ENCODE measurements around the gene BCAS1.

Gene BCAS1

GRCh38 chr20:54021446-54022235 is 48.8 kb downstream of the BCAS1 start:
- no peak overlapping the region for H3K9ac ChIP-seq (ENCODE audit: low read length)
- TF ChIP-seq CTCF (IDR thresholded peaks at IDR 0.05; ENCODE audit: low read length) = no peak
- no peak for TF ChIP-seq EZH2 (IDR thresholded peaks at IDR 0.05; ENCODE audit: borderline replicate concordance, low read length)
- no peak overlapping the region for H2AFZ ChIP-seq (ENCODE audit: low read length)
- no peaks in the 10 kb centered on the region for H3K36me3 ChIP-seq (ENCODE audit: insufficient read depth, low read length)
- H3F3A ChIP-seq (ENCODE audit: insufficient read depth, low read length) = no peaks in the 10 kb centered on the region
- H3K27ac ChIP-seq (ENCODE audit: low read depth, low read length, poor library complexity, severe bottlenecking) = no peak overlapping the region
- no peak overlapping the region for H3K4me3 ChIP-seq (ENCODE audit: low read depth, low read length, poor library complexity, severe bottlenecking)
- no peak overlapping the region for H3K4me2 ChIP-seq (ENCODE audit: low read length)
- no peaks in the 10 kb centered on the region for H3K4me1 ChIP-seq (ENCODE audit: insufficient read depth, low read length, severe bottlenecking)
- no peaks in the 10 kb centered on the region for H3K79me2 ChIP-seq (ENCODE audit: insufficient read depth, low read length)
- no peaks in the 10 kb centered on the region for H3K27me3 ChIP-seq (ENCODE audit: insufficient read depth, low read length)
- H3K9me3 ChIP-seq (ENCODE audit: low read length) = no peaks in the 10 kb centered on the region
- no peaks in the 10 kb centered on the region for H3K9me2 ChIP-seq (ENCODE audit: low read depth, low read length)
- no peaks in the 10 kb centered on the region for H4K20me1 ChIP-seq (ENCODE audit: insufficient read depth, low read length)

- Histone ChIP-seq H4K20me1 (ENCODE audit: insufficient read depth, low read length) (no peaks in the 10 kb centered on the region), H3K36me3 (ENCODE audit: insufficient read depth, low read length) (no peaks in the 10 kb centered on the region), H3K4me3 (ENCODE audit: low read depth, low read length, poor library complexity, severe bottlenecking) (no peak overlapping the region), H3F3A (ENCODE audit: insufficient read depth, low read length) (no peaks in the 10 kb centered on the region), H3K9ac (ENCODE audit: low read length) (no peak overlapping the region), H3K4me1 (ENCODE audit: insufficient read depth, low read length, severe bottlenecking) (no peaks in the 10 kb centered on the region), H3K9me3 (ENCODE audit: low read length) (no peaks in the 10 kb centered on the region), H2AFZ (ENCODE audit: low read length) (no peak overlapping the region), H3K27me3 (ENCODE audit: insufficient read depth, low read length) (no peaks in the 10 kb centered on the region), H3K27ac (ENCODE audit: low read depth, low read length, poor library complexity, severe bottlenecking) (no peak overlapping the region), H3K79me2 (ENCODE audit: insufficient read depth, low read length) (no peaks in the 10 kb centered on the region), H3K9me2 (ENCODE audit: low read depth, low read length) (no peaks in the 10 kb centered on the region), H3K4me2 (ENCODE audit: low read length) (no peak overlapping the region)
- no peak for TF ChIP-seq EZH2 (IDR thresholded peaks at IDR 0.05; ENCODE audit: borderline replicate concordance, low read length)
- TF ChIP-seq CTCF (IDR thresholded peaks at IDR 0.05; ENCODE audit: low read length) = no peak
Observed at GRCh38 chr20:54020868-54021267, 49.5 kb downstream of the BCAS1 start.

GRCh38 chr20:54020348-54020747 is 50.0 kb downstream of the BCAS1 start:
- Histone ChIP-seq H3K4me3 (ENCODE audit: low read depth, low read length, poor library complexity, severe bottlenecking) (no peak overlapping the region), H4K20me1 (ENCODE audit: insufficient read depth, low read length) (no peaks in the 10 kb centered on the region), H3K9me3 (ENCODE audit: low read length) (no peaks in the 10 kb centered on the region), H3K27me3 (ENCODE audit: insufficient read depth, low read length) (no peaks in the 10 kb centered on the region), H3K9me2 (ENCODE audit: low read depth, low read length) (no peaks in the 10 kb centered on the region), H3K36me3 (ENCODE audit: insufficient read depth, low read length) (no peaks in the 10 kb centered on the region), H3K4me2 (ENCODE audit: low read length) (no peak overlapping the region), H3K27ac (ENCODE audit: low read depth, low read length, poor library complexity, severe bottlenecking) (no peak overlapping the region), H3K4me1 (ENCODE audit: insufficient read depth, low read length, severe bottlenecking) (no peaks in the 10 kb centered on the region), H3F3A (ENCODE audit: insufficient read depth, low read length) (no peaks in the 10 kb centered on the region), H3K9ac (ENCODE audit: low read length) (no peak overlapping the region), H3K79me2 (ENCODE audit: insufficient read depth, low read length) (no peaks in the 10 kb centered on the region), H2AFZ (ENCODE audit: low read length) (no peak overlapping the region)
- no peak for TF ChIP-seq EZH2 (IDR thresholded peaks at IDR 0.05; ENCODE audit: borderline replicate concordance, low read length)
- TF ChIP-seq CTCF (IDR thresholded peaks at IDR 0.05; ENCODE audit: low read length) = no peak
